ENCODE results near the gene SRRM3.

DNA sequence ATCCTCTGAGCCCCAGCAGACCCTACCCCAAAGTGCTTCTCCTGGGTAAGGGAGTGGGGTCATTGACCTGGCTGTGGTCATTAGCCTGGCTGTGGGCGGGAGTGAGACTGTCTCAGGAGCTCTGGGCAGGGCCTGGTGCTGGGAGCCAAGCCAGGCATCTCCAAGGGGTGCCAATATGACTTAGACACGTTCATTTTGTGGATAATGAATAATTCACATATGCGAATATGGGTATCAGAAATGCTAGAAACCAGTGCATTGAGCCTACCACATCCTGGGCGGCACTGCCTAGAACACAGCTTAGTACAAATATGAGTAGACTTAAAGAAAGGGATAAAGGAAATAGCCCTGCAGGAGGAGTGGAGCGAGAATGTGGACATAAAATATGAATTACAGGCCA is 14.4 kb upstream of the SRRM3 start:
- TF ChIP-seq, protein P1, sequence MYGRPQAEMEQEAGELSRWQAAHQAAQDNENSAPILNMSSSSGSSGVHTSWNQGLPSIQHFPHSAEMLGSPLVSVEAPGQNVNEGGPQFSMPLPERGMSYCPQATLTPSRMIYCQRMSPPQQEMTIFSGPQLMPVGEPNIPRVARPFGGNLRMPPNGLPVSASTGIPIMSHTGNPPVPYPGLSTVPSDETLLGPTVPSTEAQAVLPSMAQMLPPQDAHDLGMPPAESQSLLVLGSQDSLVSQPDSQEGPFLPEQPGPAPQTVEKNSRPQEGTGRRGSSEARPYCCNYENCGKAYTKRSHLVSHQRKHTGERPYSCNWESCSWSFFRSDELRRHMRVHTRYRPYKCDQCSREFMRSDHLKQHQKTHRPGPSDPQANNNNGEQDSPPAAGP (tag by site-specific recombination; IDR thresholded peaks at IDR 0.05) = no peak
- no peak for TF ChIP-seq ZNF449 (tag by site-specific recombination; IDR thresholded peaks at IDR 0.05)
- TF ChIP-seq, protein P2, sequence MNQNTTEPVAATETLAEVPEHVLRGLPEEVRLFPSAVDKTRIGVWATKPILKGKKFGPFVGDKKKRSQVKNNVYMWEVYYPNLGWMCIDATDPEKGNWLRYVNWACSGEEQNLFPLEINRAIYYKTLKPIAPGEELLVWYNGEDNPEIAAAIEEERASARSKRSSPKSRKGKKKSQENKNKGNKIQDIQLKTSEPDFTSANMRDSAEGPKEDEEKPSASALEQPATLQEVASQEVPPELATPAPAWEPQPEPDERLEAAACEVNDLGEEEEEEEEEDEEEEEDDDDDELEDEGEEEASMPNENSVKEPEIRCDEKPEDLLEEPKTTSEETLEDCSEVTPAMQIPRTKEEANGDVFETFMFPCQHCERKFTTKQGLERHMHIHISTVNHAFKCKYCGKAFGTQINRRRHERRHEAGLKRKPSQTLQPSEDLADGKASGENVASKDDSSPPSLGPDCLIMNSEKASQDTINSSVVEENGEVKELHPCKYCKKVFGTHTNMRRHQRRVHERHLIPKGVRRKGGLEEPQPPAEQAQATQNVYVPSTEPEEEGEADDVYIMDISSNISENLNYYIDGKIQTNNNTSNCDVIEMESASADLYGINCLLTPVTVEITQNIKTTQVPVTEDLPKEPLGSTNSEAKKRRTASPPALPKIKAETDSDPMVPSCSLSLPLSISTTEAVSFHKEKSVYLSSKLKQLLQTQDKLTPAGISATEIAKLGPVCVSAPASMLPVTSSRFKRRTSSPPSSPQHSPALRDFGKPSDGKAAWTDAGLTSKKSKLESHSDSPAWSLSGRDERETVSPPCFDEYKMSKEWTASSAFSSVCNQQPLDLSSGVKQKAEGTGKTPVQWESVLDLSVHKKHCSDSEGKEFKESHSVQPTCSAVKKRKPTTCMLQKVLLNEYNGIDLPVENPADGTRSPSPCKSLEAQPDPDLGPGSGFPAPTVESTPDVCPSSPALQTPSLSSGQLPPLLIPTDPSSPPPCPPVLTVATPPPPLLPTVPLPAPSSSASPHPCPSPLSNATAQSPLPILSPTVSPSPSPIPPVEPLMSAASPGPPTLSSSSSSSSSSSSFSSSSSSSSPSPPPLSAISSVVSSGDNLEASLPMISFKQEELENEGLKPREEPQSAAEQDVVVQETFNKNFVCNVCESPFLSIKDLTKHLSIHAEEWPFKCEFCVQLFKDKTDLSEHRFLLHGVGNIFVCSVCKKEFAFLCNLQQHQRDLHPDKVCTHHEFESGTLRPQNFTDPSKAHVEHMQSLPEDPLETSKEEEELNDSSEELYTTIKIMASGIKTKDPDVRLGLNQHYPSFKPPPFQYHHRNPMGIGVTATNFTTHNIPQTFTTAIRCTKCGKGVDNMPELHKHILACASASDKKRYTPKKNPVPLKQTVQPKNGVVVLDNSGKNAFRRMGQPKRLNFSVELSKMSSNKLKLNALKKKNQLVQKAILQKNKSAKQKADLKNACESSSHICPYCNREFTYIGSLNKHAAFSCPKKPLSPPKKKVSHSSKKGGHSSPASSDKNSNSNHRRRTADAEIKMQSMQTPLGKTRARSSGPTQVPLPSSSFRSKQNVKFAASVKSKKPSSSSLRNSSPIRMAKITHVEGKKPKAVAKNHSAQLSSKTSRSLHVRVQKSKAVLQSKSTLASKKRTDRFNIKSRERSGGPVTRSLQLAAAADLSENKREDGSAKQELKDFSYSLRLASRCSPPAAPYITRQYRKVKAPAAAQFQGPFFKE (tag by site-specific recombination; IDR thresholded peaks at IDR 0.05; ENCODE audit: borderline replicate concordance) = no peak
- TF ChIP-seq ZNF677 (tag by site-specific recombination; IDR thresholded peaks at IDR 0.05) = no peak
- no peak for TF ChIP-seq GLI4 (tag by site-specific recombination; IDR thresholded peaks at IDR 0.05)
- TF ChIP-seq ZBTB10 (tag by site-specific recombination; IDR thresholded peaks at IDR 0.05) = no peak
- no peak for TF ChIP-seq ZNF174 (tag by site-specific recombination; IDR thresholded peaks at IDR 0.05)

Measured in HEK293 (cell line).